B cell (primary cell): Measurements from ENCODE around the gene PHTF2. TPM values are rescaled to one million over a fixed set of nuclear protein-coding genes. Genes with fewer than 3 reads are reported as not detected.

ENCODE experiments used
- ATAC-seq: fragments of 200-7000 bp; cut with Tn5 transposase; one replicate; pipeline ENCODE4 v1.10.0; 2021; ENCODE audit warnings: low read depth, mild to moderate bottlenecking, moderate number of reproducible peaks, moderate library complexity
- CTCF ChIA-PET: fragments of 350-600 bp; sonication (Branson Sonifier 250); formaldehyde crosslinking; loops from one replicate; lab custom pipeline; 2021; ENCODE audit warnings: antibody characterized with exemption, inconsistent platforms; lab: Charles Lee
- POLR2A ChIA-PET: fragments of 350-600 bp; sonication (Branson Sonifier 250); formaldehyde crosslinking; loops from one replicate; lab custom pipeline; 2021; ENCODE audit warnings: antibody characterized with exemption; lab: Charles Lee
- DNase-seq: peaks from one replicate; pipeline ENCODE4 v3.0.0; 2013
- H2AFZ ChIP-seq: 2 replicates; pipeline ENCODE4 v1.6.1; 2012; ENCODE audit warnings: mild to moderate bottlenecking, low read depth, low read length; ENCODE audit not compliant: insufficient read depth, poor library complexity, severe bottlenecking
- H3K27ac ChIP-seq, 2 donors: 1 replicate in 1 of 2; 2 replicates in 1 of 2; pipeline ENCODE4 v1.5.1; 2012 to 2013; ENCODE audit warnings: low read length in 2 of 2, mild to moderate bottlenecking in 2 of 2, moderate library complexity in 1 of 2
- H3K27me3 ChIP-seq, 4 experiments: fragments of 200-600 bp in 1 of 4; sonication (generic) in 1 of 4; replicated peaks in 1 of 4; 1 replicate in 2 of 4; 2 replicates in 2 of 4; pipeline versions ENCODE4 v1.6.1 to v1.7.0; 2013 to 2016; ENCODE audit warnings: low read length in 3 of 4, mild to moderate bottlenecking in 2 of 4, mixed read lengths in 1 of 4, moderate library complexity in 1 of 4; ENCODE audit not compliant: insufficient read depth in 4 of 4, control insufficient read depth in 3 of 4; ENCODE audit errors: control extremely low read depth in 1 of 4
- H3K36me3 ChIP-seq, 2 experiments: replicated peaks in 1 of 2; 1 replicate in 1 of 2; 2 replicates in 1 of 2; pipeline versions ENCODE4 v1.6.1 to v1.7.1; 2013; ENCODE audit warnings: low read length in 1 of 2; ENCODE audit not compliant: insufficient read depth in 2 of 2, control insufficient read depth in 1 of 2; ENCODE audit errors: control extremely low read depth in 1 of 2, extremely low read depth in 1 of 2
- H3K4me1 ChIP-seq, 2 donors: fragments of 200-600 bp in 1 of 2; sonication (generic) in 1 of 2; 1 replicate in 1 of 2; 2 replicates in 1 of 2; pipeline versions ENCODE4 v1.5.1 to v1.6.1; 2013 to 2017; ENCODE audit warnings: low read length in 2 of 2; ENCODE audit not compliant: control insufficient read depth in 2 of 2, insufficient read depth in 2 of 2
- H3K4me2 ChIP-seq: replicated peaks from 2 replicates; pipeline ENCODE3; 2012; ENCODE audit warnings: mild to moderate bottlenecking, low read depth, low read length; ENCODE audit not compliant: poor library complexity, severe bottlenecking
- H3K4me3 ChIP-seq, 5 experiments: fragments of 200-600 bp in 1 of 5; sonication (generic) in 1 of 5; 1 replicate in 3 of 5; 2 replicates in 2 of 5; pipeline versions ENCODE4 v1.5.1 to v1.7.0; 2011 to 2016; ENCODE audit warnings: low read length in 4 of 5, mild to moderate bottlenecking in 4 of 5, low read depth in 2 of 5, control low read depth in 1 of 5, moderate library complexity in 1 of 5; ENCODE audit not compliant: insufficient read depth in 1 of 5; ENCODE audit errors: control extremely low read depth in 1 of 5, extremely low read depth in 1 of 5
- H3K79me2 ChIP-seq: fragments of 200-600 bp; sonication (generic); one replicate; pipeline ENCODE4 v1.6.0; 2016; ENCODE audit warnings: low read length; ENCODE audit not compliant: control insufficient read depth, insufficient read depth
- H3K9ac ChIP-seq: fragments of 200-600 bp; sonication (generic); 2 replicates; pipeline ENCODE4 v1.6.1; 2017; ENCODE audit warnings: mild to moderate bottlenecking, low read length, moderate library complexity
- H3K9me3 ChIP-seq, 3 donors: one replicate each; pipeline versions ENCODE4 v1.6.1 to v1.7.1; 2013; ENCODE audit warnings: low read length in 2 of 3; ENCODE audit not compliant: control insufficient read depth in 2 of 3, insufficient read depth in 1 of 3; ENCODE audit errors: control extremely low read depth in 1 of 3
- H4K20me1 ChIP-seq: 2 replicates; pipeline ENCODE4 v1.6.0; 2012; ENCODE audit warnings: mild to moderate bottlenecking, low read length; ENCODE audit not compliant: insufficient read depth, control insufficient read depth, poor library complexity, severe bottlenecking
- H3K27ac Mint-ChIP-seq: one replicate; pipeline ENCODE4 v1.8.0; 2021; ENCODE audit warnings: mixed read lengths
- H3K27me3 Mint-ChIP-seq: one replicate; pipeline ENCODE4 v1.8.0; 2021; ENCODE audit warnings: mixed read lengths
- H3K4me1 Mint-ChIP-seq: one replicate; pipeline ENCODE4 v1.8.0; 2021; ENCODE audit warnings: mixed read lengths
- H3K4me3 Mint-ChIP-seq: one replicate; pipeline ENCODE4 v1.8.0; 2021; ENCODE audit warnings: mixed read lengths
- H3K9me3 Mint-ChIP-seq: one replicate; pipeline ENCODE4 v1.8.0; 2022; ENCODE audit warnings: mixed read lengths; ENCODE audit not compliant: insufficient read depth
- EZH2 ChIP-seq: IDR thresholded peaks from 2 replicates; pipeline ENCODE4 v1.6.1; 2012; ENCODE audit warnings: borderline replicate concordance, low read depth, mild to moderate bottlenecking, moderate library complexity, low read length; ENCODE audit not compliant: insufficient read depth, poor library complexity, severe bottlenecking
- WGBS: methylation state at CpG from one replicate; pipeline ENCODE4 v1.1.5; 2013; ENCODE audit warnings: missing lambda C conversion rate; ENCODE audit not compliant: insufficient coverage; 5-methylcytosine and 5-hydroxymethylcytosine counted together
- intact Hi-C: fragments of 100-400 bp; cut with micrococcal nuclease; formaldehyde crosslinking; loops from one replicate; pipeline ENCODE4 v1.10.0; 2022
- polyA plus RNA-seq: library from polyadenylated mRNA; depleted of rRNA; stranded (reverse); fragments of >200 nt; gene quantifications from 2 replicates; pipeline ENCODE4 v1.2.3, GENCODE V29; 2012
- total RNA-seq, 2 donors: library from RNA; stranded (reverse); fragments of 120-200 nt in 1 of 2; gene quantifications; 1 replicate in 1 of 2; 2 replicates in 1 of 2; pipeline versions ENCODE4 v1.2.3 to v1.2.4, GENCODE V29; 2013 to 2022
- TF ChIP-seq, protein P1 (sequence below): fragments of 200-600 bp; IDR thresholded peaks from one replicate; pipeline ENCODE4 v1.8.0; 2022; ENCODE audit warnings: antibody characterized with exemption, mild to moderate bottlenecking

The PHTF2 gene
- total and polyA plus RNA-seq, 2 donors (not counting 1 experiment from before 2014, with no cell fraction given), result 35.3 to 44.8 TPM

DNA sequence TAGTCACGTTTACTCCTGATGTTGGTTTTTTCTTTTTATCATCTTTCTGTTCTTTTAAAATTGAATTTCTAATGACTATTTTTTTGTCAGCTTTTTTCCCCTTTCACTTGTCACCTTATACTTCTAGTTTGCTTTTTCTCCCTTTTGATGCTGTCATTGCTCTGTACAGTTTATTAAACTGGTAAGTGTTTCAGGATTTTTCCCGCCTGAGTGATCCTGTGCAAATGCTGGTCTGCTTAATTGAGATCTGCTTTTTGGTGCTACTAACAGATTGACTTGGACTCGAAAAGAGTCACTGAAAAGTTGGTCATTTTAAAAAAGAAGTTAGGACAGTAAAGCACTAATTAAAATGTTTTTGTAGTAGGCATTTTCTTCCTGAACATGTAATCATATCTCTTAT is 95.2 kb downstream of the PHTF2 start:
- H3K27ac Mint-ChIP-seq, result no peak overlapping the region
- ChIA-PET CTCF (no interaction called here), POLR2A (no interaction called here)
- ATAC-seq (no peak), DNase-seq (no peak)
- TF ChIP-seq EZH2, result no peak
- TF ChIP-seq, protein P1, sequence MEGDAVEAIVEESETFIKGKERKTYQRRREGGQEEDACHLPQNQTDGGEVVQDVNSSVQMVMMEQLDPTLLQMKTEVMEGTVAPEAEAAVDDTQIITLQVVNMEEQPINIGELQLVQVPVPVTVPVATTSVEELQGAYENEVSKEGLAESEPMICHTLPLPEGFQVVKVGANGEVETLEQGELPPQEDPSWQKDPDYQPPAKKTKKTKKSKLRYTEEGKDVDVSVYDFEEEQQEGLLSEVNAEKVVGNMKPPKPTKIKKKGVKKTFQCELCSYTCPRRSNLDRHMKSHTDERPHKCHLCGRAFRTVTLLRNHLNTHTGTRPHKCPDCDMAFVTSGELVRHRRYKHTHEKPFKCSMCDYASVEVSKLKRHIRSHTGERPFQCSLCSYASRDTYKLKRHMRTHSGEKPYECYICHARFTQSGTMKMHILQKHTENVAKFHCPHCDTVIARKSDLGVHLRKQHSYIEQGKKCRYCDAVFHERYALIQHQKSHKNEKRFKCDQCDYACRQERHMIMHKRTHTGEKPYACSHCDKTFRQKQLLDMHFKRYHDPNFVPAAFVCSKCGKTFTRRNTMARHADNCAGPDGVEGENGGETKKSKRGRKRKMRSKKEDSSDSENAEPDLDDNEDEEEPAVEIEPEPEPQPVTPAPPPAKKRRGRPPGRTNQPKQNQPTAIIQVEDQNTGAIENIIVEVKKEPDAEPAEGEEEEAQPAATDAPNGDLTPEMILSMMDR, result no peak
- intact Hi-C loops, result no loop called here
- no peak overlapping the region for H3K9ac ChIP-seq
- peaks cover 46% of the 10 kb centered on the region for H3K79me2 ChIP-seq
- H3K27ac ChIP-seq, result no peak overlapping the region
- H3K27me3 Mint-ChIP-seq, result no peaks in the 10 kb centered on the region
- no peak overlapping the region for H3K4me3 Mint-ChIP-seq
- H3K4me3 ChIP-seq, result no peak overlapping the region
- H3K9me3 Mint-ChIP-seq, result no peaks in the 10 kb centered on the region
- no peak overlapping the region for H2AFZ ChIP-seq
- 100% methylated on average over 1 of the region's 3 CpGs for WGBS
- peaks cover 21% of the 10 kb centered on the region for H3K4me1 Mint-ChIP-seq
- peaks cover 4 to 5% of the 10 kb centered on the region in 2 donors for H3K4me1 ChIP-seq
- peaks cover 0 to 1% of the 10 kb centered on the region in 2 experiments for H3K36me3 ChIP-seq
- no peaks in the 10 kb centered on the region for H3K9me3 ChIP-seq
- H4K20me1 ChIP-seq, result peaks cover 10% of the 10 kb centered on the region
- no peak overlapping the region for H3K4me2 ChIP-seq
- H3K27me3 ChIP-seq, result no peaks in the 10 kb centered on the region

GRCh38 chr7:77894574-77895091 is 96.1 kb downstream of the PHTF2 start:
- Histone ChIP-seq H3K4me3 (no peak overlapping the region), H3K27ac (peak overlapping the region in 1 of 2 donors; percentile 32), H3K4me1 (peaks cover 4 to 5% of the 10 kb centered on the region in 2 donors), H3K36me3 (peaks cover 0 to 1% of the 10 kb centered on the region in 2 experiments), H3K9ac (no peak overlapping the region), H2AFZ (no peak overlapping the region), H4K20me1 (peaks cover 10% of the 10 kb centered on the region), H3K79me2 (peaks cover 42% of the 10 kb centered on the region), H3K27me3 (no peaks in the 10 kb centered on the region), H3K9me3 (no peaks in the 10 kb centered on the region), H3K4me2 (no peak overlapping the region)
- ChIA-PET CTCF (interaction anchor here (0.6 kb wide), 1 partner anchor 1497 kb away, joined by 3 read pairs; no protein-coding TSS in a partner anchor), POLR2A (no interaction called here)
- 100% methylated on average over 1 of the region's 2 CpGs for WGBS
- no peak for TF ChIP-seq EZH2
- TF ChIP-seq, protein P1, result no peak
- DNase-seq (no peak), ATAC-seq (no peak)
- no peaks in the 10 kb centered on the region for H3K27me3 Mint-ChIP-seq
- H3K9me3 Mint-ChIP-seq, result no peaks in the 10 kb centered on the region
- no peak overlapping the region for H3K27ac Mint-ChIP-seq
- no peak overlapping the region for H3K4me3 Mint-ChIP-seq
- intact Hi-C loops, result no loop called here
- H3K4me1 Mint-ChIP-seq, result peaks cover 19% of the 10 kb centered on the region
